MV-4-11 (cell line): Measurements from ENCODE around the gene PLXNA4.

Source experiments
- DNase-seq: peaks from one replicate; lab custom pipeline; 2025; lab: John Stamatoyannopoulos, UW

The PLXNA4 gene

DNA sequence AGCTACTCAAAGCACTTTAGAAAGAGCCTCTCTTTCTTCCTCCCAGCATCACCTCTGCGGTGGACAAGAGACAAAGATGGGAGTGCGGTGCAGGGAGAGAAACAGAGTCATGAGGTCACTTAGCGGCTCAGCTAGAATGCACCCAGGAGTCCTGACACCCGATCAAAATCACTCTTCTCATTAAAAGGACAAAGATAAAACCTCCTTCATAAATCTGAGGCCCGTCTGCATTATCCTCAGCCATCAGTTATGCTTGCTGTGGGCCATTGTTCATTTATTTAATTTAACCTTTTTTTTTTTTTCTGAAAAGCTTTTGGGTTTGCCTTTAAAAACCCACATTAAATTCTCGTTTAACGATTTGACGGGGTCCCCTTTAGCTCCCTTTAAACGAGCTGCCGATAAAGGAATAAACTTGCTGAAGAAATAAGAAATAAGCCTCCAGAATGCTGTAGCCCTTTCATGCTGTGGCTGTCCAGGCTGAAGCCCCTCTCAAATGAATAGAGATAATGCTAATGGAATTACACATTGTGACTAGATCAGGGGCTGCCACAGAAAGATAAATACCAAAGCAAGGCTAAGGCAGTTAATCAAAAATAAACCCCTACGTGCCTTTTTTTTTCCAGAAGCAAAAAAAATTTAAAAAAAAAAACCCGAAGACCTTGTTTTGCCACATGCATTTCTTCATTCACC, 16.1 kb upstream of the PLXNA4 start:
- no peak for DNase-seq

DNA sequence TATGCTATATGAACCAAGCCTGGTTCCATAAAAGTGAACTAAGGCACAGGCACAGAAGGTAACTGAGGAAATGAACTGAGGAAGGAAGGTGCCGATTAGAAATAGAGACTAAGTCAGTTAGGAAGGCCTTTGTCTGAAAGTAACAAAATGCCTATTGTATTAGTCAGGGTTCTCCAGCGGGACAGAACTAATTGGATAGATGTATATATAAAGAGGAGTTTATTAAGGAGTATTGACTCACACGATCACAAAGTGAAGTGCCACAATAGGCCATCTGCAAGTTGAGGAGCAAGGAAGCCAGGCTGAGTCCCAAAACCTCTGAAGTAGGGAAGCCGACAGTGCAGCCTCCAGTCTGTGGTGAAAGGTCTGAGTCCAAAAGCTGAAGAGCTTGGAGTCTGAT, 13.9 kb upstream of the PLXNA4 start:
- DNase-seq, result no peak

DNA sequence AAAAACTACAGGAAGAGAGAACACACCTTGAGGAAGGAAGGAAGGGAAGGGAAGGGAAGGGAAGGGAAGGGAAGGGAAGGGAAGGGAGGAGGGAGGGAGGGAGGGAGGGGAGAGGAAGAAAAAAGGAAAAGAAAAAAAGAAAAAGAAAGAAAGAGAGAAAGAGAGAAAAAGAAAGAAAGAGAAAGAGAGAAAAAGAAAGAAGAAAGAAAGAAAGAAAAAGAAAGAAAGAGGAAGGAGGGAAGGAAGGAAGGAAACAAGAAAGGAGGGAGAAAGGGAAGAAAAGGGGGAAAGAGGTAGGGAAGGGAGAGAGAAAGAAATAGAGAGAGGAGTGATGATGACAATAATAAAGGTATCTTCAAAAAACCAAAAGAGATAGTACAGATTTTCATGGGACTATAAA, 12.3 kb upstream of the PLXNA4 start:
- no peak for DNase-seq

DNA sequence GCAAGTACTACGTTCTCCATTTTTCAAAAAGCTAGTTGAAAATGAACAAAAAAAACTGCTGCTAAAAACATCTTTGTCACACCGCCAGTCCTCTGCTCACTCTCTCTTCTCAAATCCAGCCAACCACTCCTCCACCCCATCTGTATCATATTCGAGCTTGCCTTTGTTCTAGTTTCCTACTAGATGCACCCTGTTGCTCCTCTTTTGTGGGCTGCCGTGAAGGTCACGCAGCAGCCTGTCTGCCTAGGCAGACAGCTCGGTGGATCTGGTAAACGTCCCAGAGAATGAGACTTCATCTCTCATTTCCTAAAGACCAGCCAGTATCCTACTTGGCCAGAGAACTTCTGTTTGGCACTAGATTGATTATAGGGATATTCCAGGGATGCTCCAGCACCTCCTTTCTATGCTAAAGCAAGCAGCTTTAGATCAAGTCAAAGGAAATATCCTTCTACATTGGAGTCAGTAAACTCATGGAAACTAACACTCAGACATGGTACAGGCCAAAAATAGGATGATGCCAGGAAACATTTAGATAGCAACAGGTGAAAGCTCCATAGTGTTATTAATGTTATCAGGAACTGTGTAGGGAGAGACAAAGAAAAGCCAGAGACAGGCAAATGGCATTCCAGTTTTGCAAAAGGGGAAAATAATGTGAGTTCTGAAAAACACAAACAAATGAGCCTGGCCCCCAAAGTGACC, 8.7 kb upstream of the PLXNA4 start:
- DNase-seq, result no peak

DNA sequence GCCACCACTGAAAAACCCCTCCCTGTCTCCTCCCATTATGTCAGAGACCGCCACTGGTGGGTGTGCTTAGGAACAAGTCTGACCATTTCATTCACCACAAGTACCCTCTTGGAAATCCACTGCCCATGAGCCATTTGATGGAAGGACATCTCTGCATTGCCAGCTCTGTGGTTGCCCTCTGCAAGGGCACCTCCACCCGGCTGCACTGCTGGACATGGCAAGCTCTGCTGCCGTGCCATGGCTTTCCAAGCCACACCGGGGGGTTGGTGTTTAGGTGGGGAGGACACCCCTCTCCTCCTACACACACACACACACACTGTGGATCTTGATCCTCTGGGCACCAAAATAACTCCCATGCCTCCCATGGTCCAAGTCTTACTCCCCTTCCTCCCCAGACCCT, 5.2 kb upstream of the PLXNA4 start:
- DNase-seq, result no peak

DNA sequence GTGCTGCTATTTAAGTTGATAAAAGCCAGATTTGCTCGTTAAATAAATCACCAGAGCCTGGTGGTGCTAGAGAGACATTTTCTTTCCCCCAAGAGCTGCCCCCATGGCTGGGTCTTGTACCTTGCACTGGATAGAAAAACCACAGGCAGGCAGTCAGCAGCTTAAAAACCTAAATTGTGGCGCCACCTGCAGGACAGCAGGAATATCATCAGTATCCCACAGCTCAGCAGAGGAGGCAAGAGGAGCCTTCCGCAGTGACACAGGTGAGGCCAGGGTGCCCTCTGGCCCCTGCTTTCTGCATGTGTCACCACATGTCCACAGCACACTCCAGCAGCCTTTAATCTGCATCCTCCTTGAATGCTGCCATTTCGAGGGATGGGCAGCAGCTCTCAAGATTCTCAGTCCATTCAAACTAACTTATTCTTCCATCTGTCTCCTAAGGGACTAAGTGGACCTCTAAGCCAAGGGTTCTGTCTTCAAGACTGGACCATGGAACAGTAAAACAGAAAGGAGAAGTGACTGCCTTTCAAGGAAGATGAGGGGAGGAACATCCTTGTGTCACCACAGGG, 4.5 kb upstream of the PLXNA4 start:
- peak; percentile 48 for DNase-seq

DNA sequence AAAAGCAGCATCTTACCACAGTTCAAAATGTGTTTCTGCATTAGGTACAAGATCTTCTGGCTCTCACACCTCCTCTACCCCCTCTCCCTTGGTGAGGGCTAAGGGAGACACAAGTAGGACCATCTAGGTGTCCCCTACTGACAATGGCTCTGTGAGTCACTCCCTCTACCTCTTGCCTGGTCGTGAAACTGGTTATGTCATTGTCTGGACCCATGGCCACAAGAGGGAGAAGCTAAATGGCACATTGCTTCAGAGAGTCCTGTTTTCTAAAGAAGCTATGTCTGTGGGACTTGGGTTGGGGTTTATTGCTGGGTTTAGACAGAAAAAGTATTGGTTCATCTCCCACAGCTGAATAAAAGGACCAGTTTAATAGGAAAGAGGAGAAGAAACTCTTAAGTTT, 4.0 kb upstream of the PLXNA4 start:
- DNase-seq, result no peak

DNA sequence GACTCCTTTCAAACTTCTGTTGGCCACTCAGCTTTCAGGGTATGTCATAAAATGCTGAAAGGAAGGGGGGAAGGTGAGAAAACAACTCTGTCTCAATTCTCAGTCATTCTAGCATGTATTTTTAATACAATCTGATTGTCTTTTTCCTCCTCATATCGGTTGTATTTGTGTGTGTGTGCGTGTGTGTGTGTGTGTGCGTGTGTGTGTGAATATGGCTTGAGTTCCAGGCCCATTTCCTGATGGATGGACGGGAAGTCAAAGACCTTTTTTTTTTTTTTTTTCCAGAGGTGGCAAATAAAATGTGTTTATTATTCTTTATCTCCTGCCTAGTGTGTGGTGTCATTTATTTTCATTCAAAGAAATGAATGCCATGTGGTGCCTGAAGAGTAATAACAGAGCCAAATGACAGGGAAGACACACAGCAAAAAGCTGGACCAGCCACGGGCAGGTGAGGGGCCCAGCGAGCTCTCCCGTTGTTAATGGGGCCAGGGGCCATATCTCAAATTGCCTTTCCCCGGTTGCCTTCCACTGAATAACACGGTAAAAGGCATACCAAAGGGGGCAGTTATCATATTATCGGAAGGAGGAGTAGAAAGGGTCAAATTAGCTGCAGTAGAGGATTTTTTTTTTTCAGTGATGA, 3.1 kb upstream of the PLXNA4 start:
- no peak for DNase-seq

DNA sequence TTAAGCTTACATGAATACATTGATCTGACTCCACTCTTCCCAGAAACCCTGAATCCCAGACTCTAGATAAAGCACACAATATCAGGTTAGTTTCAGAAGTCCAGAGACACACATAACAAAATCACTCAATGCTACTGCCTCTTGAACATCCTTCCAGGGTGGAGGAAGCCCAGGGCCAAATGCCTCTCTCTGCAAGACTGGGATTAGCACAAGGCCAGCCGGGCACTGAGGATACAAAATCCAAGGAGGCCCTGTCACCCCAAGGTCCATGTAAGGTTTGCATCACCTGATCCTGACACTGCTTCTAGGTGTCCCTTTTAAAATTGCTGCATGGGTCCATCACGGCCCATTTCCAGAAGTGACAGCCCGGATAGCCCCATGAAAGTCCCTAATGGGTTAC, 2.6 kb upstream of the PLXNA4 start:
- DNase-seq, result no peak

DNA sequence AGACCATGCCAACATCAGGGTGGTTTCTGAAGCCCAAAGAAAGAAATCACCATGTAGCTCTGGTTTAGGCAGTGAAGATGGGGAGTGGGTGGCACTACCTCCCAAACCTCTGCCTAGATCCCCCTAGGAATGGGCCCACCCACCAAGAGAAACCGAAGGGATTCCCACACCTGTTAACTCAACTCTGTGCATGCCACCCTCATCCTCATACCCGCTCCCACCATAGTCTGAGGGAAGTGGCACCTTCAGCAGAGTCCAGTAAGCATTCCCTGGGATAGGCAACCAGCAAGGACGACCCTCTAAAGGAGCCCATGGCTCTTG, 1.7 kb upstream of the PLXNA4 start:
- no peak for DNase-seq

DNA sequence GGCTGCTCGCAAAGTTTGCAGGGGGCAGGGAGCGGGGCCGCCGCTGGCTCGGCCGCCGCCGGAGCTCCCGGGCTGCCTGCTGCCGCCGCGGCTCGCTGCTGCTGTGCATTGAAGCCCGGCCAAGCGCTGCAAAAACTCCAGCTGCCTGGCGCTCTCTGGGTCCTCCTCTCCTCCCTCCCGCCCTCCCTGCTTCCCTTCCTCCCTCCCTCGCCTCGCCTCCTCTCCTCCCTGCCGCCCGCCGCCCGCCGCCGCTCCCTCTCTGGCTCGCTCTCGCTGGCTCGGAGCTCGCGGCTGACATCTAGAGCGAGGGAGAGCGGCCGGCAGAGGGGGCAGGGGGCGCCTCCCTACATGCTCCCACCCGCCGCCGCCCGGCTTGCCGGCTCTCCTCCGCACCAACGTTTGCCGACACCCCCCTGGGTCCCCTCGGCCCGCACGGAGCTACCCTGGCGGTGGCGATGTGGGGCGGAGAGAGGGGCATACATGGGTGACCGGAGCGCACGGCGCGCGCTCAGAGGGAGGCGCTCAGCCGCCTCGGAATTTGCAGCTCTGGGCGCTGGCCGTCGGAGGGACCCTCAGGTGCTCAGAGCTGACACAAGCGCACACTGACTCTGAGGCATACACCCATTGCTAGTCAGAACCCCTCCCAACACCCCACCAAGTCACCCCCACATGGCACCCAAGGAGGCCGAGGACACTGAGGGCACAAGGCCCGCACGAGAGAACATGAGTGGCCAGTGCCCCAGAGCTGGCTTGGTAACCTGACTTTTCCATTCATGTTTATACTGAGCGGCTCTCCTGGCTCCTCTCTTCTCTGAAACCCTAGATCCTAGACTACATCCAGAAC, 1.2 kb upstream of the PLXNA4 start:
- DNase-seq, result peak; percentile 9

DNA sequence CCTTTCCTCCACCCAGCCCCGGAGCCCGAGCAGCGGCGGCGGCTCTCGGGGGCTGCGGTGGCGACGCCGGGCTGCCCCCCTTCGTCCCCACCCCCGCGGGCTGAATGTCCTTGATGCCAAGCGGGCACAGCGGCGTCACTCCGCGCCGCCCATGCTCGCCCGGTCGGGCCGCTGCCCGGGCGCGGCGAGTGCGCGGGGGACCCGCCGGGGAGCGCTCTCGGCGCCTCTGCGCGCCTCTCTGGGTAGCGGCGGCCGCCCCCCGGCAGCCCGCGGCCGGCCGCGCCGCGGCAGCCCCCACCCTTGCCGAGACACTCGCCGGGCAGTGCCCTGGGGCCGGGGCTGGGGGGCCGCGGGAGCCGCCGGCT, 433 bp upstream of the PLXNA4 start:
- DNase-seq, result no peak

DNA sequence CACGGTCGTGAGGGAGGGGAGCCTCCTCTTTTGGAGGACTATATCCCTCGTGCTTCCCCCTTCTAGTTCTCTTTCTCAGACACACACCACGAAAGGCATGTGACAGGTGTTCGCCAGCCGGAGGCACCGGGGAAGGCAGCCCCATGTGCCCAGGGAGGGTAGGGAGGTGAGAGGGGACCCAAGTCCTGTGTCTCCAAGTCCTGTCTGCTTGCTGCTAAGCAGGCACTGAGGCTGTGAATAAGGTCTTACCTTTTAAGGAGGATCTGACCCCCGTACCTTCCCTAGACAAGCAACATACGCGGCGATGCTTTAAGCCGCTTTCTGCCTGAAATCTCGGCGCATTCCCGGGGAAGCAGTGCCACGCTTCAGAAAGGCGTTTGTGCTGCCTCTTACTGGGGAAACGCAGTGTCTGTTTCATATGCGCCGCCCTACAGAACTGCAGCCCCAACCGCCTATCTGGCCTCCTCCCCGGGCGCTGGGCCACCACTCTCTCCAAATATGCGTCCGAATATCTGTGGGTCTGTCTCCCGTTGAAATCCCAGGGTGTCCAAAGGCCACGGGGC, 770 bp downstream of the PLXNA4 start:
- no peak for DNase-seq

DNA sequence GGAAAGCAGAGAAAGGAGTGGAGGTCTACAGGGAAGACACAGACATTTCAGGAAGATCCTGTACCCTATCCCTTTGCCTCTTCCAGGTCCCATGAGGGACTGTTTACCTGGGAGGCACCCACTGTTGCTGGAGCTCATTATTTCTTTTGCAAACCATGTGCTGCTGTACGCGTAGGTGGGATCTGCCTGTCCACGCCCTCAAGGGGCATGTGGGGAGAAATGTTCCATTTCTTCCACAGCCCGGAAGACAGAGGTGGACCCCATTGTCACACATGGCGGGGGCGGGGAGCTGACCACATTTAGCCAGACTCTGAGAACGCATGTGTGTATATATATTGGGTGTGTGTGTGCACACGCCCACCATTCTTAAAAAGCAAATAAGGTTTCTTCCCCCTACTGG, 2.0 kb downstream of the PLXNA4 start:
- no peak for DNase-seq

DNA sequence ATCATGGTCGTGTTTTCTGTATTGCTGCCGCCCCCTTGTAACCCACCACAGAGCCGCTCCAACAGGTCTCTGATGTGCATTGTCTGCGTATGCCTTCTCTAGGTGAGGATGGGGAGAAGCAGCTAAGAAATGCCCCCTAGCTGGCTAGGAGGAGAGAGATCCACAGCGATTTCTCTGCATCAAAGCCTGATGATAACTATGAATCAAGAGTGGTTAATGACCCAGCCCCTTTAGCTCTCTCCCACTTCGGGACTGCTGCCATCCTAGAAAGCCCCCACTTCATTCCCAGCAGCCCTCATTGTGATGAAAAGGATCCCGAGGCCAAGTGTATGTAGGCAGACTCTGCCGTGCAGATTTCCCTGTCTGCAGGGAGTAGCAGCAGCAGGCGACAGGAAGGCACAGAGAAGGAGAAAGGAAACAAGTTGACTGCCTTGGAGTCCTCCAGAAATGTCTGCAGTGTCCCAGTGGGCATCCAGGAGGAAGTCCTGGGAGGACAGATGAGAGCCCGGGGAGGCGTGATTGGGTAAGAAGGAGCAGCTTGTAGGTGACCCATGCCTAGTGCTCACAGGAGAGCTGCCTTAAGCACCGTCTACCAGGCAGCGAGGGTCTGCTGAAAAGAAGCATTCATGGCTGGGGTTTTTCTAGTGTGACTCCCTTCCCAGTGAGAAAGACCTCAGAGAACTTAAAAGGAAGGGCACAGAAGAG, 2.9 kb downstream of the PLXNA4 start:
- DNase-seq, result no peak

DNA sequence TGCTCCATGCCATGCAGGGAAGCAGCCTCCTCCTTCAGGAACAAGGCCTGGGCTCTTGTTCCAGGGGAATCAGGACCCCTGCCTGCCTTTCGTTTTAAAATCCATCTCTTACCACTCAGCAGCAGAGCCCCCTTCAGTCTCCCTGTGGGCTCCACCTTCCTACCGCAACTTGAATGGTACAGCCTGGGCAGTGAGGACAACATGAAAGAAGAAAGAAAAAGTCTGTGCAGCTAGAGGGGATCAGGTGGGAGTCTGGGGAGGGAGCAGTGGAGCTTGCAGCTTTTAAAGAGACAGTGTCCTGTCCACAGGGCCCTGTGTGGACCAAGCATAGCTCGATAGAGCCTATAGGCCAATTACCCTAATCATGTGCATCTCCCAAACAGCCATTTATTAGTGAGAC, 3.7 kb downstream of the PLXNA4 start:
- no peak for DNase-seq

DNA sequence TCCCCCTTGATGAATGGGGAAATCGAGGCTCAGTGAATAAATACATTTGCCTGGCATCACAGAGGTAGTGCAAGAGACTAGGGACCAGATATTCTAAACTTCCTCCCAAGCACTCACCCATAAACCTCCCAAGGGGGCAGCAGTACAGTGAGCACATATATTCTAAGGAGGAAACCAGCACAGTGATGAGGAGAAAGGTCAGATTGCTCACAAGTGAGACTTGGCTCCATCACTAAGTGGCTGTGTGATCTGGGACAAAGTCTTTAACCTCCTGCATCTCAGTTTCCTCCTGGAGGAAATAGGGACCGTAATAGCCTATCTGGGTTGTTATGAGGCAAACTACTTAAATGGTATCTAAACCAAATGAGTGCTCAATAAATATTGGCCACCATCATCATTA, 4.3 kb downstream of the PLXNA4 start:
- DNase-seq, result no peak

DNA sequence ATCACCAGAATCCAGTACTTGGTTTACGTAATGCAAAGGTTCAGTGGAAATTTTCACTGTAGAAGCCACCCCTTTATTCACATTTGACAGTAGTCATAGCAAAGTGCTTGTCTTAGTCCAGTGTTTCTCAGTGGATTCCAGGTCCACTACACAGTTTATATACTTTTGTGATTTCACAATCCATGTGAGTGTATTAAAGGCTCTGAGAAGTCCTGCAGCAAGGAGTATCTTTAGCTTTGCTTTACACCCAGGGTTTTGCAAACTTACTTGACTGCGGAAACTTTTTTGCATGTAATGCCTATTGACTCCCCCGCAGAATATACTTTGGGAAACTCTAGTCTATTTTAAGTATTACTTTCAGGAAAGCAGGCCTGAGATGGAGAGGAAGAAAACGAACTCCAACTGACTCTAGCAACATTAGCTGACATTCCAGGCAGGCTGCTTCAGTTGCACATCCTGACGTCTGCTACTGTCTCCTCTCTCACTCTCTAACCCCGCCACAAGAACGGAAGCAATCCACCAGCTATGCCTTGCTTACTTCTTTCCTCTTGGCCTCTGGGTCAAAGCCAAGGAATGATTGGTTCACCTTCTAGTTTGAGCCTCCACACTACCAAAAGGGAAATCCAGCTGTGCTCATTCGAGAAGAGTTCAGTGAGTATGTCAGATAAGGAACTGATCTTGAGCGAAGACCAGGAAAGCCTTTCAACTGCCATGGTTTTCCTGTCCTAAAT, 6.2 kb downstream of the PLXNA4 start:
- peak; percentile 37 for DNase-seq

DNA sequence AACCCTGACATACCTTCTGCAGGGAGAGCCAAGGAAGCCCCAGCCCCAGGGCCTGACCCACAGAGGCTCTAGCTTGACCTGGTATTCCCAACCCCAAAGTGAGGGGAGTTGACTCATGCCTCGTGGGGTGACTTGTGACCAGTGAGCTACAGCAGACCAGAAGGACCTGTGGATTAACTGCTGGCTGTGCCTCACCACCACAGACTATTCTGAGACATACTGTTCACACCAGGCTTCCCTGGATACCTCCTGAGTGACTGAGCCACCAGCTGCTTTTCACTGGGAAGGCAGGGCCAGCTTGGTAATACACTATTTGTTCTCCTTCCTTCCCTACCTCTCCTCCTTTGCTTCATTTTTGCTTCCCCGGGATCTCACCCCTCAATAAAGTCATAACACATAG, 7.3 kb downstream of the PLXNA4 start:
- peak; percentile 16 for DNase-seq

DNA sequence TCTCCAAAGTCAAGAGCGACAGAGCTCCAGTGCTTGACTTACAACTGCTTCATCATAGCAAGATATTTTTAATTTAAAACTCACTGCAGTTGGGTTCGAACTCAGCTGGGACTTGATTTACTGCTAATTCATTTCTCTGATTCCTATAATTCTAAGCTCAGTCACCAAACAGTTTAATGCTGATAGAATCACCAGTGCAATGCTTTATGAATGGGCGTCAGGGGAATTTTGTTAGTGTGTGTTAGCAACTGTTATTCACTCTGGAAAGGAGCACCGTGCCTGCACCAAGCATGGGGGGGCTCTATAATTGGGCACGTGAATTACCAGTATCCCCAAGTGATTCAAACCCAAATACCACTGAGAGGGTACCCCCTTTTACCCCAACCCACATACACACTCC, 10.4 kb downstream of the PLXNA4 start:
- no peak for DNase-seq

DNA sequence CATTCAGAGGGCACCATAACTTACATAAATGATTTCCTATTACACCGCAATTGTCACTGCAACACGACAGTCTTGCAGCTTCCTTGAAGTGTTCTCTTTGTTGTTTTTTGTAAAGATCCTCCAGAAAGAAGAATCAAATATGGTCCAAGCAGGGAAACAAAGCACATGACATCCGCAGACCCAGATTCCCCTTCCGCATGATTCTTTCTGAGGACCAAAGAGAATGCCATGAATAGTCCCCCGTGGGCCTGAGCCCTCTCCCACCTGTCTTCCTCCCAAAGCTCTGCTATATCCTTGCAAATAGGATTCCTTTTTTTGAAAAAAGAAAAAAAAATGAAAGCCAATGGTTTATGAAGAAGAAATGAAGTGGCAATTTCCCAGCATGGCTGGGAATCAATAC, 10.8 kb downstream of the PLXNA4 start:
- DNase-seq, result no peak
